Trophoblast cell (in vitro differentiated cells and primary cell): Measurements from ENCODE around the gene KRT27.

Source experiments
- DNase-seq, 2 donors: peaks; one replicate each; pipeline ENCODE4 v3.0.0-alpha.2; 2016
- H2AFZ ChIP-seq: 2 replicates; pipeline ENCODE4 v1.6.1; 2013; ENCODE audit warnings: low read length, moderate library complexity, mild to moderate bottlenecking; ENCODE audit not compliant: insufficient read depth, poor library complexity
- H2AK5ac ChIP-seq: 2 replicates; pipeline ENCODE4 v1.6.1; 2013; ENCODE audit warnings: mild to moderate bottlenecking, low read length
- H2BK120ac ChIP-seq: 2 replicates; pipeline ENCODE4 v1.6.1; 2013; ENCODE audit warnings: low read length, mild to moderate bottlenecking, moderate library complexity; ENCODE audit not compliant: insufficient read depth, poor library complexity
- H2BK12ac ChIP-seq: 2 replicates; pipeline ENCODE4 v1.6.1; 2013; ENCODE audit warnings: mild to moderate bottlenecking, low read length, moderate library complexity
- H2BK5ac ChIP-seq: 2 replicates; pipeline ENCODE4 v1.6.1; 2013; ENCODE audit warnings: low read length, low read depth, moderate library complexity, mild to moderate bottlenecking; ENCODE audit not compliant: poor library complexity
- H3K14ac ChIP-seq: 2 replicates; pipeline ENCODE4 v1.6.1; 2013; ENCODE audit warnings: mild to moderate bottlenecking, low read length
- H3K18ac ChIP-seq: 2 replicates; pipeline ENCODE4 v1.6.1; 2013; ENCODE audit warnings: mild to moderate bottlenecking, low read length
- H3K23ac ChIP-seq: 2 replicates; pipeline ENCODE4 v1.6.1; 2013; ENCODE audit warnings: low read length
- H3K27ac ChIP-seq: 2 replicates; pipeline ENCODE4 v1.5.1; 2013; ENCODE audit warnings: low read depth, mild to moderate bottlenecking, inconsistent platforms, low read length, moderate library complexity
- H3K27me3 ChIP-seq: 2 replicates; pipeline ENCODE4 v1.6.1; 2013; ENCODE audit warnings: inconsistent platforms, mild to moderate bottlenecking, low read length, moderate library complexity; ENCODE audit not compliant: insufficient read depth
- H3K36me3 ChIP-seq, 2 experiments: 1 replicate in 1 of 2; 2 replicates in 1 of 2; pipeline ENCODE4 v1.6.1; 2013; ENCODE audit warnings: low read length in 2 of 2, mild to moderate bottlenecking in 2 of 2, moderate library complexity in 1 of 2; ENCODE audit not compliant: insufficient read depth in 2 of 2, control insufficient read depth in 1 of 2
- H3K4ac ChIP-seq: 2 replicates; pipeline ENCODE4 v1.6.1; 2013; ENCODE audit warnings: low read depth, mild to moderate bottlenecking, low read length, moderate library complexity
- H3K4me1 ChIP-seq, 2 experiments: 1 replicate in 1 of 2; 2 replicates in 1 of 2; pipeline ENCODE4 v1.6.1; 2013; ENCODE audit warnings: low read length in 2 of 2, mild to moderate bottlenecking in 2 of 2, moderate library complexity in 1 of 2; ENCODE audit not compliant: insufficient read depth in 2 of 2, control insufficient read depth in 1 of 2
- H3K4me2 ChIP-seq: 2 replicates; pipeline ENCODE4 v1.6.1; 2013; ENCODE audit warnings: inconsistent platforms, mild to moderate bottlenecking, low read length, moderate library complexity
- H3K4me3 ChIP-seq: 2 replicates; pipeline ENCODE4 v1.5.1; 2013; ENCODE audit warnings: mild to moderate bottlenecking, low read depth, low read length, inconsistent platforms
- H3K79me1 ChIP-seq: one replicate; pipeline ENCODE4 v1.6.1; 2013; ENCODE audit warnings: low read length
- H3K79me2 ChIP-seq: 2 replicates; pipeline ENCODE4 v1.6.1; 2013; ENCODE audit warnings: low read length, mild to moderate bottlenecking; ENCODE audit not compliant: control insufficient read depth, insufficient read depth, poor library complexity
- H3K9ac ChIP-seq: 2 replicates; pipeline ENCODE4 v1.6.1; 2013; ENCODE audit warnings: mild to moderate bottlenecking, low read length
- H3K9me3 ChIP-seq: 2 replicates; pipeline ENCODE4 v1.6.1; 2013; ENCODE audit warnings: low read depth, mild to moderate bottlenecking, control low read depth, inconsistent platforms, low read length; ENCODE audit not compliant: insufficient read depth
- H4K12ac ChIP-seq: 2 replicates; pipeline ENCODE4 v1.6.1; 2013; ENCODE audit warnings: low read depth, mild to moderate bottlenecking, low read length, moderate library complexity
- H4K8ac ChIP-seq: 2 replicates; pipeline ENCODE4 v1.6.1; 2013; ENCODE audit warnings: low read depth, mild to moderate bottlenecking, low read length, moderate library complexity
- H4K91ac ChIP-seq: one replicate; pipeline ENCODE4 v1.6.1; 2013; ENCODE audit warnings: low read depth, mild to moderate bottlenecking, low read length, moderate library complexity
- WGBS: extraction: QIAGEN DNeasy Blood & Tissue Kit; methylation state at CpG from one replicate; pipeline ENCODE4 v1.1.7; 2013; ENCODE audit warnings: missing lambda C conversion rate; ENCODE audit not compliant: insufficient read length, insufficient coverage; ENCODE audit errors: extremely low coverage; 5-methylcytosine and 5-hydroxymethylcytosine counted together

KRT27 gene

GRCh38 chr17:40799859-40800258 lies 17.5 kb upstream of the KRT27 start, which contains the start of gene KRT28:
TSS of gene KRT28 (minus strand) at chr17:40799959. CDS start at chr17:40799893, 66 bp downstream.
- H4K91ac ChIP-seq: no peak within 1 kb of the TSS
- no peak within 1 kb of the TSS for H3K4me2 ChIP-seq
- no peak within 1 kb of the TSS for H3K23ac ChIP-seq
- no peak within 1 kb of the TSS for H4K12ac ChIP-seq
- WGBS: no CpG with 5 or more reads among the region's 3 CpGs
- H3K14ac ChIP-seq: no peak within 1 kb of the TSS
- peaks cover 1% of the 10 kb centered on the region for H3K9me3 ChIP-seq
- H3K27me3 ChIP-seq: no peaks in the 10 kb centered on the region
- H2BK5ac ChIP-seq: no peak within 1 kb of the TSS
- H2BK12ac ChIP-seq: no peak within 1 kb of the TSS
- no peak within 1 kb of the TSS for H3K27ac ChIP-seq
- no peaks in the 10 kb centered on the region for H3K79me2 ChIP-seq
- no peak within 1 kb of the TSS for H3K4me3 ChIP-seq
- no peak within 1 kb of the TSS for H2BK120ac ChIP-seq
- H3K9ac ChIP-seq: no peak within 1 kb of the TSS
- no peak for DNase-seq
- H2AFZ ChIP-seq: no peak within 1 kb of the TSS
- H4K8ac ChIP-seq: no peak within 1 kb of the TSS
- H3K4me1 ChIP-seq: no peaks in the 10 kb centered on the region
- H3K4ac ChIP-seq: no peak within 1 kb of the TSS
- H2AK5ac ChIP-seq: no peak within 1 kb of the TSS
- H3K18ac ChIP-seq: no peak within 1 kb of the TSS
- H3K36me3 ChIP-seq: no peaks in the 10 kb centered on the region
- H3K79me1 ChIP-seq: no peaks in the 10 kb centered on the region

- Histone ChIP-seq H2BK12ac (no peak overlapping the region), H3K4me3 (no peak overlapping the region), H3K79me2 (no peaks in the 10 kb centered on the region), H4K12ac (no peak overlapping the region), H2AFZ (no peak overlapping the region), H3K27ac (no peak overlapping the region), H3K9ac (no peak overlapping the region), H2BK5ac (no peak overlapping the region), H3K23ac (no peak overlapping the region), H3K4ac (no peak overlapping the region), H3K14ac (no peak overlapping the region), H4K8ac (no peak overlapping the region), H3K4me1 (no peaks in the 10 kb centered on the region), H2AK5ac (no peak overlapping the region), H3K9me3 (peaks cover 1% of the 10 kb centered on the region), H3K4me2 (no peak overlapping the region), H4K91ac (no peak overlapping the region), H3K18ac (no peak overlapping the region), H3K27me3 (no peaks in the 10 kb centered on the region), H3K79me1 (no peaks in the 10 kb centered on the region), H3K36me3 (no peaks in the 10 kb centered on the region), H2BK120ac (no peak overlapping the region)
- WGBS: no CpG with 5 or more reads among the region's 27 CpGs
- DNase-seq: no peak
Measured at GRCh38 chr17:40796846-40797245, 14.5 kb upstream of the KRT27 start.

- H2BK5ac ChIP-seq: no peak overlapping the region
- H3K18ac ChIP-seq: no peak overlapping the region
- no peak overlapping the region for H2BK12ac ChIP-seq
- H2AK5ac ChIP-seq: no peak overlapping the region
- no peaks in the 10 kb centered on the region for H3K4me1 ChIP-seq
- no peak overlapping the region for H4K8ac ChIP-seq
- no peak overlapping the region for H3K4ac ChIP-seq
- no peak overlapping the region for H3K27ac ChIP-seq
- H2AFZ ChIP-seq: no peak overlapping the region
- peaks cover 1% of the 10 kb centered on the region for H3K9me3 ChIP-seq
- peak overlapping the region; percentile 31 for H3K9ac ChIP-seq
- H3K27me3 ChIP-seq: no peaks in the 10 kb centered on the region
- H3K79me1 ChIP-seq: no peaks in the 10 kb centered on the region
- no peak overlapping the region for H4K12ac ChIP-seq
- no peaks in the 10 kb centered on the region for H3K79me2 ChIP-seq
- H3K14ac ChIP-seq: no peak overlapping the region
- no peak overlapping the region for H2BK120ac ChIP-seq
- WGBS: no CpG with 5 or more reads among the region's 10 CpGs
- no peak overlapping the region for H4K91ac ChIP-seq
- DNase-seq: no peak
- H3K23ac ChIP-seq: no peak overlapping the region
- no peak overlapping the region for H3K4me2 ChIP-seq
- no peaks in the 10 kb centered on the region for H3K36me3 ChIP-seq
- H3K4me3 ChIP-seq: no peak overlapping the region
Measured at GRCh38 chr17:40795019-40795667, 12.8 kb upstream of the KRT27 start.

DNA sequence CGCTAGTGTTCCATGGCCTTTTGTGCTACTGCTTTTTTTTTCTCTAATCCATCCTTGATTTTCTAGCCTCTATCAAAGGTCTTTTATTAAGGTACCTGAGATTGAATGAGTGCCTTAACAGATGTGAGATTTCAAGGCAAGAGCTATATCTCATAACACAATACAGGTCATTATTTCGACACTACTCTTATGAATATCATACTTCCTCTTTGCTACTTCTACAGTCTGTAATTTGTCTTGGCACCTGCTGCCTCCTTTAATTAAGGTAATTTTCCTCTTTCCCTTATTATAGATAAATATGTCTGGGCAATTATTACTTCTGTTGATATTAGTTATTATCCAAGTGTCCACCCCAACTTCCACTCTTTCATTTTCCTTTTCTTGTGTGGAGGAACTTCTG lies 12.1 kb upstream of the KRT27 start:
- no peak overlapping the region for H2AK5ac ChIP-seq
- H3K36me3 ChIP-seq: no peaks in the 10 kb centered on the region

More for the DNA sequence above, 12.1 kb upstream of the KRT27 start:
- H2BK120ac ChIP-seq: no peak overlapping the region
- H4K8ac ChIP-seq: no peak overlapping the region
- H3K27me3 ChIP-seq: no peaks in the 10 kb centered on the region
- no peaks in the 10 kb centered on the region for H3K79me2 ChIP-seq
- no peak overlapping the region for H3K4me3 ChIP-seq
- H3K14ac ChIP-seq: no peak overlapping the region
- no peak overlapping the region for H4K91ac ChIP-seq
- no peak overlapping the region for H2AFZ ChIP-seq
- H3K79me1 ChIP-seq: no peaks in the 10 kb centered on the region
- no peak overlapping the region for H3K23ac ChIP-seq
- H3K4me1 ChIP-seq: no peaks in the 10 kb centered on the region
- no CpG with 5 or more reads among the region's 2 CpGs for WGBS
- no peak overlapping the region for H2BK12ac ChIP-seq
- no peak overlapping the region for H3K27ac ChIP-seq
- H3K18ac ChIP-seq: no peak overlapping the region
- no peak overlapping the region for H3K4ac ChIP-seq
- no peak overlapping the region for H4K12ac ChIP-seq
- H3K9me3 ChIP-seq: peaks cover 1% of the 10 kb centered on the region
- no peak overlapping the region for H2BK5ac ChIP-seq
- no peak overlapping the region for H3K4me2 ChIP-seq
- H3K9ac ChIP-seq: no peak overlapping the region
- DNase-seq: no peak
